Progenitor cell of endocrine pancreas (in vitro differentiated cells): ENCODE data around the gene RAPGEF1. TPM values are rescaled to one million over a fixed set of nuclear protein-coding genes. Genes with fewer than 3 reads are reported as not detected.

ENCODE experiments used
- DNase-seq: peaks from one replicate; pipeline ENCODE4 v3.0.0; 2021; ENCODE audit warnings: low spot score; ENCODE audit not compliant: unreplicated experiment
- H3K27ac Mint-ChIP-seq: 2 replicates; pipeline ENCODE4 v1.8.0; 2021; ENCODE audit warnings: mild to moderate bottlenecking, moderate library complexity, mixed read lengths
- H3K27me3 Mint-ChIP-seq: 2 replicates; pipeline ENCODE4 v1.8.0; 2021; ENCODE audit warnings: mixed read lengths
- H3K36me3 Mint-ChIP-seq: 2 replicates; pipeline ENCODE4 v1.8.0; 2022; ENCODE audit warnings: mixed read lengths; ENCODE audit not compliant: insufficient read depth
- H3K4me1 Mint-ChIP-seq: 2 replicates; pipeline ENCODE4 v1.8.0; 2021; ENCODE audit warnings: low read depth, mixed read lengths
- H3K4me3 Mint-ChIP-seq: 2 replicates; pipeline ENCODE4 v1.8.0; 2021; ENCODE audit warnings: low read depth, mild to moderate bottlenecking, moderate library complexity, mixed read lengths
- H3K9me3 Mint-ChIP-seq: 2 replicates; pipeline ENCODE4 v1.8.0; 2021; ENCODE audit warnings: low read depth, mixed read lengths
- CTCF ChIP-seq: fragments of 200-600 bp; sonication (generic); IDR thresholded peaks from one replicate; pipeline ENCODE4 v1.5.0; 2021; ENCODE audit warnings: antibody characterized with exemption, mild to moderate bottlenecking; ENCODE audit not compliant: unreplicated experiment
- total RNA-seq: library from RNA; stranded (reverse); gene quantifications from 2 replicates; pipeline ENCODE4 v1.2.1, GENCODE V29; 2021

The RAPGEF1 gene
- total RNA-seq, 1 donor from 2014 or later, result 57.3 TPM

- H3K36me3 Mint-ChIP-seq, result peaks cover 10% of the 10 kb centered on the region
- DNase-seq, result no peak
- no peak for TF ChIP-seq CTCF
- H3K4me1 Mint-ChIP-seq, result peaks cover 10% of the 10 kb centered on the region
- no peaks in the 10 kb centered on the region for H3K9me3 Mint-ChIP-seq
- H3K4me3 Mint-ChIP-seq, result no peak overlapping the region
- H3K27me3 Mint-ChIP-seq, result no peaks in the 10 kb centered on the region
- no peak overlapping the region for H3K27ac Mint-ChIP-seq
Observed at GRCh38 chr9:131627648-131628458, 112.0 kb downstream of the RAPGEF1 start.

GRCh38 chr9:131627326-131627647 lies 112.6 kb downstream of the RAPGEF1 start:
- no peak for DNase-seq
- H3K4me1 Mint-ChIP-seq, result peaks cover 9% of the 10 kb centered on the region
- H3K27me3 Mint-ChIP-seq, result no peaks in the 10 kb centered on the region
- no peak overlapping the region for H3K4me3 Mint-ChIP-seq
- peaks cover 8% of the 10 kb centered on the region for H3K36me3 Mint-ChIP-seq
- H3K9me3 Mint-ChIP-seq, result no peaks in the 10 kb centered on the region
- no peak for TF ChIP-seq CTCF
- no peak overlapping the region for H3K27ac Mint-ChIP-seq

GRCh38 chr9:131625790-131626670 lies 113.8 kb downstream of the RAPGEF1 start:
- no peak for DNase-seq
- H3K27ac Mint-ChIP-seq, result no peak overlapping the region
- H3K4me1 Mint-ChIP-seq, result peaks cover 6% of the 10 kb centered on the region
- H3K27me3 Mint-ChIP-seq, result no peaks in the 10 kb centered on the region
- no peak for TF ChIP-seq CTCF
- H3K9me3 Mint-ChIP-seq, result no peaks in the 10 kb centered on the region
- peaks cover 14% of the 10 kb centered on the region for H3K36me3 Mint-ChIP-seq
- no peak overlapping the region for H3K4me3 Mint-ChIP-seq

- Mint-ChIP-seq H3K36me3 (peaks cover 15% of the 10 kb centered on the region), H3K9me3 (no peaks in the 10 kb centered on the region), H3K4me1 (peaks cover 2% of the 10 kb centered on the region), H3K27me3 (no peaks in the 10 kb centered on the region), H3K4me3 (no peak overlapping the region), H3K27ac (peak overlapping the region; percentile 23)
- no peak for DNase-seq
- no peak for TF ChIP-seq CTCF
Observed at GRCh38 chr9:131625508-131625787, 114.4 kb downstream of the RAPGEF1 start.

GRCh38 chr9:131624636-131625507 lies 115.0 kb downstream of the RAPGEF1 start:
- Mint-ChIP-seq H3K27ac (peak overlapping the region; percentile 50), H3K27me3 (no peaks in the 10 kb centered on the region), H3K4me1 (peaks cover 2% of the 10 kb centered on the region), H3K9me3 (no peaks in the 10 kb centered on the region), H3K36me3 (peaks cover 16% of the 10 kb centered on the region), H3K4me3 (no peak overlapping the region)
- DNase-seq, result no peak
- no peak for TF ChIP-seq CTCF
